GM21723 (cell line): ENCODE data around the gene CAPN11.

ENCODE experiments used
- ATAC-seq: cut with Tn5 transposase; IDR thresholded peaks from one replicate; pipeline ENCODE4 v1.9.1; 2021; ENCODE audit warnings: mild to moderate bottlenecking, moderate library complexity; ENCODE audit not compliant: unreplicated experiment

CAPN11 gene

GRCh38 chr6:44152533-44152932 is 6.1 kb upstream of the CAPN11 start:
- ATAC-seq, result no peak

GRCh38 chr6:44154067-44154466 is 4.6 kb upstream of the CAPN11 start:
- no peak for ATAC-seq

- ATAC-seq, result no peak
Measured at GRCh38 chr6:44156494-44157151, 2.0 kb upstream of the CAPN11 start.

DNA sequence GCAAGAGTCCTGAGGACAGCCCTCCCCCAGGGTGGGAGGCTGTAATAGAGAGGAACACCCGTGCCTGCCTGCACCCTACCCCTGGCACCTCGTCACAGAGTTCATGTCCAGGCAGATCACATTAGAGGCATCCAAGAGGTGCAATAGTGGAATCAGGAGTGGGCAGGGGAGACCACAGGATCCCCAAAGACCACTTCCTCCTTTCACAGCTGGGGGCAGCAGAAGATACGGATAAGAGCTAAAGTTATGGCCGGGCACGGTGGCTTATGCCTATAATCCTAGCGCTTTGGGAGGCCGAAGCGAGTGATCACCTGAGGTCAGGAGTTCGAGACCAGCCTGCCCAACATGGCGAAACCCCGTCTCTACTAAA is 1.5 kb upstream of the CAPN11 start:
- no peak for ATAC-seq

DNA sequence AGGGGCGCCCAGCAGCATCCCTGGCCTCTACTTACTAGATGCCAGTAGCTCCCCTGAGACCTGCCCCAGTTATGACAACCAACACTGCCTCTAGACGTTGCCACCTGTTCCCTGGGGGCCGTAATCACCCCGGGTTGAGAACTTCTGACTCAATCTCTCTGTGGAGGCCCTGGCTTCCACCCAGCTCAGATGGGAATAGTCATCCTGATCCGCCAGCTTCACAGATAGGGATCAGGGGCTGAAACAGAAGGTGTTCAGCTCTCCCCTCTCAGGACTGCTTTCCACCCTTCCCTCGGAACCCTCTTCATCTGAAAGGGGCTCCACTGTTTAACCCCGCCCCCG is 3.3 kb downstream of the CAPN11 start:
- ATAC-seq, result no peak

DNA sequence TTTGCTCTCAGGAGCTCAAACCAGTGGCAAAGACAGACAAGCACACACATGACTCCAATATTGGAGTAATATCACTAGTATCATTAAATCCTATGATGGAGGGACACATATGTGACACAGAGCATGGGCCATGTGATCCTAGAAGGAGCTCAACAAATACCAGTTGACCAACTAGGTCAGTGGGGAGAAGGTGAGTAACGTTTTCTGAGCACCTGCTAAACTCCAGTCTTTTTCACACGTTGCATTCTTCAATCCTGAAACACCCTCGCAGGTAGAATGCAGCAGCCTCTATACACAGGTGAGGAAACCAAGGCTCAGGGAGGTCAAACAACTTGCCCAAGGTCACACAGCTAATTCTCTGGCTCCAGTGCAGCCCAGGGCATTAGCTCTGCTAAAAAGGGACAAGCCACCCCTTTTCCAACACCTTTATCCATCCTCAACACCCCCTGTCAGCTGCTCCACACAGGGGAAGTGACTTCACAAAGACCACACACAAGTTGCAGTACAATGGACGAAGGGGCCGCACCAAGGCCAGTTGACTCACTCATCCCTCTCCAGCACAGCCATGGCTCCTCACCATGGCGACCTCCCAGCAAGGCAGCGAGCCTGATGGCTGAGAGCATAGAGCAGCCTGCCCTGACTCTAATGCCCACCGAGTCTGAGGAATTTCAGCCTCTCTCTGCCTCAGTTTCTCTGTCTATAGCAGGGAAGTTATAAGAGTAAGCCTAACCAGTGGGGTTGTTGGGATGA is 4.4 kb downstream of the CAPN11 start:
- ATAC-seq, result no peak

GRCh38 chr6:44166116-44166515 is 7.5 kb downstream of the CAPN11 start:
- ATAC-seq, result no peak

- ATAC-seq, result no peak
Measured at GRCh38 chr6:44166591-44167184, 8.1 kb downstream of the CAPN11 start.

DNA sequence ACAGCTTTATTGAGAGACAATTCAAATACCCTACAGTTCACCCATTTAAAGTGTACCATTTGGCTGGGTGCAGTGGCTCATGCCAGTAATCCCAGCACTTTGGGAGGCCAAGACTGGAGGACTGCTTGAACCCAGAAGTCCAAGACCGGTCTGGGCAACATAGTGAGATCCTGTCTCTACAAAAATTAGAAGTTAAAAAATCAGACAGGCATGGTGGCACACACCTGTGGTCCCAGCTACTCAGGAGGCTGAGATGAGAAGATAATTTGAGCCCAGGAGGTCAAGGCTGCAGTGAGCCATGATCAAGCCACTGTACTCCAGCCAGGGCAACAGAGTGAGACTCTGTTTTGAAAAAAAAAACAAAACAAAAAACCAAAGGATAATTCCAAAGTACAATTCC is 8.9 kb downstream of the CAPN11 start:
- no peak for ATAC-seq

GRCh38 chr6:44169154-44169553 is 10.5 kb downstream of the CAPN11 start:
- no peak for ATAC-seq

DNA sequence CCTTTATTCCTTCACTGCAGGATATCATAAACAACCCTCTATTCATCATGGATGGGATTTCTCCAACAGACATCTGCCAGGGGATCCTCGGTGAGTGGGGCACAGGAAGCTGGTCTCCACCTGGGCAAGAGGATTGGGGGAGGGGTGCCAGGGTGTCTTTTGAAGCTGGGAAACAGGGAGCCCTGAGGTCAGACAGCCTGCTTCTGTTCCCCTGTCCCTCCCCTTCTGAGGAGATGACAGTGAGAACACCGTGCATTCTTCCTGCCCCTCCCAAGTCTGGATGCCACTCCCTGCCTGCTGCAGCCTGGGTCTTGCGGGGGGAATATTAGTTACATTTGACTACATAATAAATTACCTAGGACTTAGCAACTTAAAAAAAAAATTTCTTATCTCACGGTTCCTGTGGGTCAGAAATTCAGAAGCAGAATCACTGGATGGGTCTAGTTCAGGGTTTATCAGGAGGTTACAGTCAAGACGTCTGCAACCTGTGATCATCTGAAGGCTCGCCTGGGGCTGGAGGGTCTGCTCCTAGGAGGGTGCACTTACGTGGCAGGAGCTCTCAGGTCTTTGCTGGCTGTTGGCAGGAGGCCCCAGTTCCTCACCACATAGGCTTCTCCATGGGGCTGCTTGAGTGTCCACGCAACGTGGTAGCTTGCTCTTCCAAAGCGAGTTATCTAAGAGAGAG is 11.4 kb downstream of the CAPN11 start:
- no peak for ATAC-seq

DNA sequence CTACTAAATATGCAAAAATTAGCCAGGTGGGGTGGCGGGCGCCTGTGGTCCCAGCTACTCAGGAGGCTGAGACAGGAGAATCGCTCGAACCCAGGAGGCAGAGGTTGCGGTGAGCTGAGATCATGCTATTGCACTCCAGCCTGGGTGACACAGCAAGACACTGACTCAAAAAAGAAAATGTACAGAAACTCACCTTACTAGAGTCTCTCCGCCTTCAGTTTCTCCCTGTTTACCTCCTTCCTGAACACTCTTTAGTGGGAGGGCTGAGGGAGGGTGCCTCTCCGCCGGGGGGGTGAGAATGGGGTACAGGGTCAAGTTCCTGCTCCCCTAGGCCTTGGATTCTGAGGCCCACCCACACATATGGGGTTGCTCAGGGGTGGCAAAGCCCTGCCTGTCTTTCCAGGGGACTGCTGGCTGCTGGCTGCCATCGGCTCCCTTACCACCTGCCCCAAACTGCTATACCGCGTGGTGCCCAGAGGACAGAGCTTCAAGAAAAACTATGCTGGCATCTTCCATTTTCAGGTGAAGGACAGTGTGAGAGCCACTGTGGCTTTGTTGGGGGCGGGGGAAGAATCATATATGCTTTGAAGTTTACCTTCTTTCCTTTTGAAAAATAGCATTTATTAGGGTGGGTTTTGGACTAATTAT is 13.4 kb downstream of the CAPN11 start:
- no peak for ATAC-seq

GRCh38 chr6:44172731-44173500 is 14.3 kb downstream of the CAPN11 start:
- ATAC-seq, result peak; percentile 83

DNA sequence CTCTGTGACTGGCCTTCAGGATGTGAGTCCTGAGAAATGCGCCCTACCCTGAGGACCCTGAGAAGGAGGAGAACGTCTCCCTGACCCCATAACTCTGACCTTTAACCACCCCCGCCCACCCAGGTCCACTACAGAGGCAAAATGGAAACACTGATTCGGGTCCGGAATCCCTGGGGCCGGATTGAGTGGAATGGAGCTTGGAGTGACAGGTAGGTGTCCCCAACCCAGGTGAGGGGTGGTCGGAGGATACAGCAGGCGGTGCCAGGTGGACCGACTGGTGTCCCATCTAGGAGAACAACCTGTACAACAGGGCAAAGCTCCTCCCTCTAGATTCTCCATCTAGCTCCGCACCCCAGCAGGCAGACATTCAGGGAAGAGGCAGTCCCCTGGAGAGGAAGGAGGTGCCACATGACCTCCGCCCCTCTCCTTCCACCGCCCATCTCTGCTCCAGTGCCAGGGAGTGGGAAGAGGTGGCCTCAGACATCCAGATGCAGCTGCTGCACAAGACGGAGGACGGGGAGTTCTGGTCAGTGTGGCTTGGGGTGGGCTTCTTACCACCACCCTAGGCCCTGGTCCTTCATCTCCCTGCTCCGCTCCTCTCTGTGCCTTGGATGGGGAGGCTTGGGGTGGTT is 17.6 kb downstream of the CAPN11 start:
- ATAC-seq, result no peak

GRCh38 chr6:44176762-44177509 is 18.3 kb downstream of the CAPN11 start:
- peak; percentile 56 for ATAC-seq

DNA sequence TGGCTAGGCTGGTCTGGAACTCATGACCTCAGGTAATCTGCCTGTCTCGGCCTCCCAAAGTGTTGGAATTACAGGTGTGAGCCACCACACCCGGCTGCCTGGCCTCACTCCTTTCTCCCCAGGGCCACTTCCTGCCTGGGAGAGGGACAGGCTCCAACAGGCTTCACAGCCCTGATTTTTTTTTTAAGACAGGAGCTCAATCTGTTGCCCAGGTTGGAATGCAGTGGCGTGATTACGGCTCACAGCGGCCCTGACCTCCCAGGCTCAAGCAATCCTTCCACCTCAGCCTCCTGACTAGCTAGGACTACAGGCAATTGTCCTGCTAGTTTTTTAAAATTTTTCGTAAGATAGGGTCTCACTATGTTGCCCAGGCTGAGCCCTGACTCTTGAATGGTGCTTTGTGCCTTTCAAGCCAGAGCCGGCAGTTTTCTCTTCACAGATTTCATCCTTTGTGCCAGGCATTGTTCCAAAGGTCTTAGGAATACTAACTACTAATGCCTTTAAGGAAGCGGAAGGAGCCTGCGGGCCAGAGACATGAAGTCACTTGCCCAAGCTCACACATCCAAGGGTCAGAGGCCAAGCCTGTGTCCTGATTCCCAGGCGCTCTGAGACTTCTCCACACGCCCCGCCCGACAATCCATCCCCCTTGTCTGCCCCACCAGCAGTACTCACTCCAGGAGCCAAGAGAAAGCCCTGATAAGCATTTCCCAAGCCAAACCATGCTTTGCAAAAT is 19.2 kb downstream of the CAPN11 start:
- no peak for ATAC-seq

- no peak for ATAC-seq
Measured at GRCh38 chr6:44178424-44179071, 19.9 kb downstream of the CAPN11 start.

DNA sequence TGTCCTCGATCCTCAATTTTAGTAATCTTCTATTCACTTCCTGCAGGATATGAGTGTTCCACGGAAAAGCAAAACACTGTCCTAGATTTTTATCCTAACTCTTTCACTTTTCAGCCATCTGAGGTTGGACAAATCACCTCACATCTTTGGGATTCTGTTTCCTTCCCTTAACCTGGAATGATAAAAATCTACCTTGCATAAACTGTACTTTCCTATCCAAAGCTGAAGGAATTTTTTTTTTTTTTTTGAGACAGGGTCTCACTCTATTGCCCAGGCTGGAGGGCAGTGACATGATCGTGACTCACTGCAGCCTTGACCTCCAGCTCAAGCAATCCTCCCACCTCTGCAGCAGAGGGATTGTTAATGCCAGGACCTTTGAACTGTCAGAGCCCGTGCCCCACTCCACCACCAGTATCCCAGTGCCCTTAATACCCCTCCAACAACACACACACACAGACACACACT is 20.5 kb downstream of the CAPN11 start:
- no peak for ATAC-seq
